Measurements from ENCODE around the gene CYTL1. TPM values are rescaled to one million over a fixed set of nuclear protein-coding genes. Genes with fewer than 3 reads are reported as not detected.
"Not testable (repeated sequence)": the region's sequence is repeated elsewhere in the genome, so short reads cannot be mapped to it uniquely, and the experiment has no call there.

CYTL1 gene
- total RNA-seq, 1 experiment from 2014 or later, result not detected

- DNase-seq (ENCODE audit: extremely low read depth, low read depth), result no peak
These were observed 17.0 kb upstream of the CYTL1 start for GRCh38 chr4:5036239-5036638.

GRCh38 chr4:5034206-5034605 is 14.9 kb upstream of the CYTL1 start:
- DNase-seq (ENCODE audit: extremely low read depth, low read depth), result no peak

GRCh38 chr4:5033281-5033841 is 14.1 kb upstream of the CYTL1 start:
- no peak for DNase-seq (ENCODE audit: extremely low read depth, low read depth)

GRCh38 chr4:5032813-5033212 is 13.6 kb upstream of the CYTL1 start:
- DNase-seq (ENCODE audit: extremely low read depth, low read depth), result no peak

- no peak for DNase-seq (ENCODE audit: extremely low read depth, low read depth)
These were observed 11.7 kb upstream of the CYTL1 start for GRCh38 chr4:5030927-5031326.

GRCh38 chr4:5030221-5030620 is 11.0 kb upstream of the CYTL1 start:
- no peak for DNase-seq (ENCODE audit: extremely low read depth, low read depth)

GRCh38 chr4:5029447-5029846 is 10.2 kb upstream of the CYTL1 start:
- DNase-seq (ENCODE audit: extremely low read depth, low read depth), result no peak

- no peak for DNase-seq (ENCODE audit: extremely low read depth, low read depth)
These were observed 9.2 kb upstream of the CYTL1 start for GRCh38 chr4:5028480-5028879.

GRCh38 chr4:5027346-5027745 is 8.1 kb upstream of the CYTL1 start:
- no peak for DNase-seq (ENCODE audit: extremely low read depth, low read depth)

GRCh38 chr4:5026371-5026770 is 7.1 kb upstream of the CYTL1 start:
- no peak for DNase-seq (ENCODE audit: extremely low read depth, low read depth)

GRCh38 chr4:5024673-5025072 is 5.4 kb upstream of the CYTL1 start:
- no peak for DNase-seq (ENCODE audit: extremely low read depth, low read depth)

GRCh38 chr4:5021546-5021945 is 2.3 kb upstream of the CYTL1 start:
- no peak for DNase-seq (ENCODE audit: extremely low read depth, low read depth)

GRCh38 chr4:5020341-5020740 is 1.1 kb upstream of the CYTL1 start:
- DNase-seq (ENCODE audit: extremely low read depth, low read depth), result no peak

- no peak for DNase-seq (ENCODE audit: extremely low read depth, low read depth)
These were observed 538 bp upstream of the CYTL1 start for GRCh38 chr4:5019796-5020195.

GRCh38 chr4:5018603-5019002 is 655 bp downstream of the CYTL1 start:
- DNase-seq (ENCODE audit: extremely low read depth, low read depth), result no peak

GRCh38 chr4:5018096-5018495 is 1.2 kb downstream of the CYTL1 start:
- no peak for DNase-seq (ENCODE audit: extremely low read depth, low read depth)

GRCh38 chr4:5014007-5014682 is 5.1 kb downstream of the CYTL1 start:
- no peak for DNase-seq (ENCODE audit: extremely low read depth, low read depth)

- no peak for DNase-seq (ENCODE audit: extremely low read depth, low read depth)
These were observed 6.3 kb downstream of the CYTL1 start for GRCh38 chr4:5012958-5013357.

GRCh38 chr4:5012244-5012898 is 6.9 kb downstream of the CYTL1 start:
- DNase-seq (ENCODE audit: extremely low read depth, low read depth), result no peak

- no peak for DNase-seq (ENCODE audit: extremely low read depth, low read depth)
These were observed 8.3 kb downstream of the CYTL1 start for GRCh38 chr4:5010984-5011383.

GRCh38 chr4:5009796-5010195 is 9.5 kb downstream of the CYTL1 start:
- no peak for DNase-seq (ENCODE audit: extremely low read depth, low read depth)

GRCh38 chr4:5006932-5007331 is 12.3 kb downstream of the CYTL1 start:
- not testable (repeated sequence) for DNase-seq (ENCODE audit: extremely low read depth, low read depth)
